HepG2 (cell line): Measurements from ENCODE around the gene LRRC3C. TPM values are rescaled to one million over a fixed set of nuclear protein-coding genes. Genes with fewer than 3 reads are reported as not detected.
A peak's percentile ranks its signal among the peaks of the same experiment; 100 is the strongest.

Experiments
- ARID4A ChIP-seq: sonication (generic); formaldehyde crosslinking; IDR thresholded peaks from 2 replicates; pipeline ENCODE4 v1.5.0; 2020; ENCODE audit warnings: mild to moderate bottlenecking, missing genetic modification reagents, borderline replicate concordance
- FOXP4 ChIP-seq: sonication (generic); formaldehyde crosslinking; IDR thresholded peaks from 2 replicates; pipeline ENCODE4 v1.4.0; 2020; ENCODE audit warnings: missing genetic modification reagents
- HNRNPL ChIP-seq: fragments of 200-400 bp; formaldehyde crosslinking; IDR thresholded peaks from 2 replicates; pipeline ENCODE4 v1.6.1; 2017; ENCODE audit warnings: mild to moderate bottlenecking, low read depth, low read length
- NFATC3 ChIP-seq: sonication (generic); formaldehyde crosslinking; IDR thresholded peaks from 2 replicates; pipeline ENCODE4 v1.5.1; 2020; ENCODE audit warnings: mild to moderate bottlenecking, missing genetic modification reagents
- THRA ChIP-seq: sonication (generic); formaldehyde crosslinking; IDR thresholded peaks from 2 replicates; pipeline ENCODE4 v1.4.0; 2020; ENCODE audit warnings: missing genetic modification reagents, borderline replicate concordance
- ZNF280B ChIP-seq: sonication (generic); formaldehyde crosslinking; IDR thresholded peaks from 2 replicates; pipeline ENCODE4 v1.5.0; 2020; ENCODE audit warnings: missing genetic modification reagents, mild to moderate bottlenecking, borderline replicate concordance
- ZNF407 ChIP-seq: sonication (generic); formaldehyde crosslinking; IDR thresholded peaks from one replicate; pipeline ENCODE4 v1.5.1; 2020; ENCODE audit warnings: mild to moderate bottlenecking, missing genetic modification reagents; ENCODE audit errors: not compliant biosample characterization
- ZNF761 ChIP-seq: sonication (generic); formaldehyde crosslinking; conservative IDR thresholded peaks from 2 replicates; pipeline ENCODE4 v1.4.0; 2020; ENCODE audit warnings: mild to moderate bottlenecking, missing genetic modification reagents
- polyA plus RNA-seq, 8 experiments: library from polyadenylated mRNA; depleted of rRNA in 3 of 8; stranded (reverse) in 7 of 8; unstranded in 1 of 8; fragments of >200 nt; fragmentation: Illumina TruSeq in 4 of 8; extraction: Trizol in 4 of 8; gene quantifications; 2 replicates each; pipeline versions ENCODE4 v1.2.1 to v1.2.3, GENCODE V29; 2011 to 2016; ENCODE audit warnings: low read depth in 4 of 8, missing spikeins in 1 of 8, mixed read lengths in 1 of 8; ENCODE audit not compliant: insufficient read depth in 1 of 8
- total RNA-seq, 5 experiments: library from RNA; depleted of rRNA; stranded (reverse); fragments of >200 nt; fragmentation: Illumina TruSeq; extraction: Trizol; gene quantifications; 2 replicates each; pipeline ENCODE4 v1.2.3, GENCODE V29; 2016; ENCODE audit warnings: low read depth in 1 of 5

Gene LRRC3C
- total and polyA plus RNA-seq, 2 of the 13 experiments (the other 11 are each of a cell fraction or from before 2014, with no cell fraction given), result 0.17 TPM; not detected in 1

- TF ChIP-seq ARID4A (CRISPR knock-in tag), result peak; percentile 63
- TF ChIP-seq ZNF280B (CRISPR knock-in tag), result 0 out of 2 replicates have a peak, but pooled peaks have one; percentile 48
- TF ChIP-seq ZNF407 (CRISPR knock-in tag), result no peak
- 0 out of 2 replicates have a peak, but pooled peaks have one; percentile 72 for TF ChIP-seq NFATC3 (CRISPR knock-in tag)
- TF ChIP-seq HNRNPL, result peak; percentile 75
- no peak for TF ChIP-seq FOXP4 (CRISPR knock-in tag)
- TF ChIP-seq ZNF761 (CRISPR knock-in tag), result no peak
- TF ChIP-seq THRA (CRISPR knock-in tag), result no peak
Observed at GRCh38 chr17:39920218-39921210, 7.0 kb upstream of the LRRC3C start (continued).
